Bone marrow (tissue), 2 donors: Measurements from ENCODE around the gene SH3BGRL2.
"Not testable (repeated sequence)": the region's sequence is repeated elsewhere in the genome, so short reads cannot be mapped to it uniquely, and the experiment has no call there.

Experiments used
- DNase-seq, 2 donors: peaks; one replicate each; lab custom pipeline; 2025; lab: John Stamatoyannopoulos, UW

Gene SH3BGRL2

GRCh38 chr6:79649016-79649415, 17.9 kb downstream of the SH3BGRL2 start:
- DNase-seq = no peak

- no peak for DNase-seq
Measured at GRCh38 chr6:79650950-79651349, 19.8 kb downstream of the SH3BGRL2 start.

GRCh38 chr6:79656134-79656533, 25.0 kb downstream of the SH3BGRL2 start:
- DNase-seq = no peak

- no peak for DNase-seq
Measured at GRCh38 chr6:79657238-79657637, 26.1 kb downstream of the SH3BGRL2 start.

- not testable (repeated sequence) for DNase-seq
Measured at GRCh38 chr6:79663655-79664054, 32.5 kb downstream of the SH3BGRL2 start.

GRCh38 chr6:79665725-79666551, 34.8 kb downstream of the SH3BGRL2 start:
- DNase-seq = no peak

- no peak for DNase-seq
Measured at GRCh38 chr6:79666634-79667033, 35.5 kb downstream of the SH3BGRL2 start.

GRCh38 chr6:79668381-79668780, 37.3 kb downstream of the SH3BGRL2 start:
- DNase-seq = no peak

- no peak for DNase-seq
Measured at GRCh38 chr6:79669766-79670165, 38.6 kb downstream of the SH3BGRL2 start.

GRCh38 chr6:79670789-79671188, 39.7 kb downstream of the SH3BGRL2 start:
- no peak for DNase-seq

- no peak for DNase-seq
Measured at GRCh38 chr6:79671600-79672266, 40.6 kb downstream of the SH3BGRL2 start.

- no peak for DNase-seq
Measured at GRCh38 chr6:79672631-79673111, 41.5 kb downstream of the SH3BGRL2 start.

GRCh38 chr6:79673947-79674346, 42.8 kb downstream of the SH3BGRL2 start:
- DNase-seq = no peak

- DNase-seq = no peak
Measured at GRCh38 chr6:79676785-79677736, 45.9 kb downstream of the SH3BGRL2 start.

- DNase-seq = not testable (repeated sequence)
Measured at GRCh38 chr6:79682682-79683081, 51.6 kb downstream of the SH3BGRL2 start.

GRCh38 chr6:79684876-79685275, 53.7 kb downstream of the SH3BGRL2 start:
- no peak for DNase-seq

- no peak for DNase-seq
Measured at GRCh38 chr6:79686707-79687309, 55.7 kb downstream of the SH3BGRL2 start.

GRCh38 chr6:79687759-79688158, 56.6 kb downstream of the SH3BGRL2 start:
- no peak for DNase-seq

GRCh38 chr6:79694156-79694555, 63.0 kb downstream of the SH3BGRL2 start:
- no peak for DNase-seq

GRCh38 chr6:79694623-79695343, 63.7 kb downstream of the SH3BGRL2 start:
- DNase-seq = no peak

- no peak for DNase-seq
Measured at GRCh38 chr6:79697430-79697829, 66.3 kb downstream of the SH3BGRL2 start.
